Stimulated activated effector memory CD8-positive, alpha-beta T cell treated with anti-CD3 and anti-CD28 coated beads, Interleukin-12 subunit alpha, Interleukin-12 subunit beta, amount 100 ng/mL, for 72 hours (primary cell): ENCODE measurements around the gene ADGRV1.

ENCODE experiments used
- ATAC-seq: fragments of 150-1000 bp; cut with Tn5 transposase; 2 replicates; pipeline ENCODE4 v1.10.0; 2021
- DNase-seq, 2 donors: peaks; one replicate each; pipeline ENCODE4 v3.0.0; 2021 to 2022; ENCODE audit warnings: low spot score in 2 of 2
- H3K27ac Mint-ChIP-seq: one replicate; pipeline ENCODE4 v1.8.0; 2022; ENCODE audit warnings: mild to moderate bottlenecking, mixed read lengths
- H3K36me3 Mint-ChIP-seq: one replicate; pipeline ENCODE4 v1.8.0; 2022; ENCODE audit warnings: mild to moderate bottlenecking, mixed read lengths
- H3K4me1 Mint-ChIP-seq: one replicate; pipeline ENCODE4 v1.8.0; 2022; ENCODE audit warnings: mixed read lengths
- H3K4me3 Mint-ChIP-seq: one replicate; pipeline ENCODE4 v1.8.0; 2022; ENCODE audit warnings: mild to moderate bottlenecking, mixed read lengths
- H3K9me3 Mint-ChIP-seq: one replicate; pipeline ENCODE4 v1.8.0; 2022; ENCODE audit warnings: mixed read lengths

The ADGRV1 gene

DNA sequence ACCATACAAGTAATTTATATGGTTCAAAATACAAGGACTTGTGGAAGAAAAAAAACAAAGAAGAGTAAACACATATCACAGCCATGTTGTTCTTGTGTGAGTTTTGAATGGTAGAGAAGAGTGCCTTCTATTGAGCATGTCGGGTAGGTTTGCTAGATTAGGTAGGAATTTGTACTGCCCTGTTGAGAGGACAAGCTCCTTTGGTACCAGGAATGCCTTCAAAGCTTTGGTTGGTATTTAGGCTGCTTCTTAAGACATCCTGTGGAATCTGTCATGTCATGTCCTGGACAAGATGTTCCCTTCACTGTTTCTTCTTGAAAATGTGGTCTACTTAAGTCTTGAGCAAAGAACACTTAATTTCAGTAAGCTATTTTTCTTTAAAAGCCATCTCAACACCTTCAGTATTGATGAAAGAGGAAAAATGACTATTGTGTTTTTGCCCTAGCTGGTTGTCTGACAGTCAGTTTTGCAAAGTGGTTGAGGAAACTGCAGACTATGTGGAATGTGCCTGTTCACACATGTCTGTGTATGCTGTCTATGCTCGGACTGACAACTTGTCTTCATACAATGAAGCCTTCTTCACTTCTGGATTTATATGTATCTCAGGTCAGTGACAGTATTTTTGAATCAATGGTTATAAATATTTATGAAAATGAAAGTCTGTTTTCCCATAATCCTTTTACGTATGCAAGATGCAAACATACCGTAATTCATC lies 296.9 kb downstream of the ADGRV1 start:
- Mint-ChIP-seq H3K27ac (no peak overlapping the region), H3K36me3 (no peaks in the 10 kb centered on the region), H3K9me3 (no peaks in the 10 kb centered on the region), H3K4me1 (no peaks in the 10 kb centered on the region), H3K4me3 (no peak overlapping the region)
- ATAC-seq: no peak
- DNase-seq: no peak

DNA sequence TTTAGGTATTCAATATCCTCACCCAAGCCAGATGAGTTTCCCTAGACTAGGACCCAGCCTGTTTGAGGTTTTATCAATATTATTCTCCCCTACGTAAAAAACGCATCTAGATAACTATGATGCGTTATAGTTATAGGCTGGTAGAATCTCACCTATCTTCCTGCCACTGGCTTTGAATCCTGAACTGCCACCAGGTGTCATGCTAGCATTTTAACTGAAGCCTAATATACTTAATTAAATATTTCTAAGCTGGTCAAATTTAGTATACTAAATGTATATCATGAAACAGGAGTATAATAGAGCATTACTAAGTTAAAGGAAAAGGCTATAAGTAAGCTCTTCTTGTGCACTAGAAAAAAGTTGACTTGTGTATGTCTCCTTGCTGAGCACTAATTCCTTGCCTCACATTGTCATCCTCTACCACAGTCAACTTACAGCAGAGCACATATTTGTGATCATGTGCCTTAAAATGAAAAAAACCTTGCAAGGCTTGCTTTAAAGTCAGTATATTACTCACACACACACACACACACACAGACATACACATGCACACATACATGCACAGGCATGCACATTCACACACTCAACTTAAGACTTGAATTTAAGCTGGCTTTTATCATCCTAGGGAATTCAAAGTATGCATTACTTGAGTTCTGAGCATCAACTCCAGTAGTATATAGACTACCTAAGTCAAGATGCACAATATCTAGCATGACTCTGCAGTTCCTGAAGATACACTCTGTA lies 303.4 kb downstream of the ADGRV1 start:
- no peaks in the 10 kb centered on the region for H3K36me3 Mint-ChIP-seq
- no peak overlapping the region for H3K27ac Mint-ChIP-seq
- no peak overlapping the region for H3K4me3 Mint-ChIP-seq
- no peaks in the 10 kb centered on the region for H3K9me3 Mint-ChIP-seq
- DNase-seq (no peak), ATAC-seq (no peak)
- H3K4me1 Mint-ChIP-seq: no peaks in the 10 kb centered on the region

DNA sequence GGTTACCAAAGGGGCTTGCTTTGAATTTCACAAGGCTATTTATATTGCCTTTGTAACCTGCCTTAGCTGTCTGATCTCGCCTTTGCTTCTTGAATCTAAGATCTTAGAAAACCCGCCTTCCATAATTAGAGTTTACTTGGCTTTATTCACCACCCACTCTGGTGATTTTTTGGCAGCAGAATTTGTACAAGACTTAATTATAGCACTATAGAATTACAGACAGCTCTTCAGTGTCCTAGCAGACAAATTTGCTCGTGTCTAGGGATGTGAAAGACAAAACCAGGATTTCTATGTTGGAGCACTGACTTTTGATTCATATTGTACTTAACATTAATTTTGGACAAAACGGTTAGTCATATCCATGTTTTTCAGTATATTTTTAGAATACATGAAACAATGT lies 306.6 kb downstream of the ADGRV1 start:
- Mint-ChIP-seq H3K36me3 (no peaks in the 10 kb centered on the region), H3K4me3 (no peak overlapping the region), H3K9me3 (no peaks in the 10 kb centered on the region), H3K27ac (no peak overlapping the region), H3K4me1 (no peaks in the 10 kb centered on the region)
- no peak for ATAC-seq
- DNase-seq: no peak

DNA sequence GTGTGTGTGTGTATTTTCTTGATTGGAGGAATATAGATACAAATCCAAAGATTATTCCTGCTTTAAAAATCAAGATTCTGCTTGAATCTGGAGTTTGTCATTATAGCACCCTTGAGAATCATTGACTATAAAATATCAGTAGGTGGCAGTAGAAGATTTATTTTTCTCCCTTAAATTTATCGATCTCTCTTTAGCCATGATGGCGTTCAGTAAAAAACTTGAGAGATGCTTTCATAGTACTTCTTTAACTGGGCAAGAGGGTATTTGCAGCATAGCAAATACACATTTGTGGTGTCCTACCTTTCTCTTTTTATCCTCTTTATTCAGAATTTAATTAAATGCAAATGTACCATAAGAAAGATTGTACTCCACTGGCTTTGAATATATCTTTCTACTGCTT lies 307.7 kb downstream of the ADGRV1 start:
- H3K9me3 Mint-ChIP-seq: no peaks in the 10 kb centered on the region

DNA sequence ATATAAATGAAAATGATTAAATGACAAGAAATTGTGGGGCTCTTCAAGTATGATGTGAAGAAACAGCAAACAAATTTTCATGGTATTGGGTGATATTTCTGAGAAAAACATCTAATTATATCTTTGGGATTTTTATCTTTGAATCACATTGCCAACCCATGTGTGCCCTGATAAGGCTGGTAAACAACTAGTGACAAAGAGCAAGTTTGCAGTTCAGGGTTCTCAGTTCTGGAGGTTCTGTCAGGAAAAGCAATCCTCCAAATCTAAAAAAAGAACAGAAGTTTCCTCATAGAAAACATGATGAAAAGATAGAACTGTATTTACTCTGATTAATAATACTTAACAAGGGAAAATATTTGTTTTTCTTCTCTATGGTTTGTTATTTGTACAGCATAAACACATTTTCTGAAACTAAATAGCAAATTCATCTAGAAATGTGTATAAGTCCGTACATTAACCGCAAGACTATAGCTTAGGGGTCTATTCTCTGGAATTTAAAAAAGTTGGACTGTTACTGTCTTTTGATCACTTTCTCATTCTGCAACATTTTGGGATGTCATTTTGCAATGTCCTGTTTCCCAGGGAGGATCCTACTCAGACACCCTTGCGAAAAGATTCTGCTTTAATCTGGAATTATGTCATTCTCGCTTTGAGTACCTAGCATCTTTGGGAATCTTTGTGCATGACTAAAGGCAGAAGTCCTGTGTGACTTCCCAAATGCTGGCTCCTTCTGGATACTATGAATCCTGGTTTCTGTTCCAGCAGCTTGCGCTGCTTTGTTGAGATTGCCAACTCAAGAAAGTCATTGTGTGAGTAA lies 308.5 kb downstream of the ADGRV1 start:
- ATAC-seq (no peak), DNase-seq (no peak)
- Mint-ChIP-seq H3K4me3 (no peak overlapping the region), H3K27ac (no peak overlapping the region), H3K36me3 (no peaks in the 10 kb centered on the region), H3K9me3 (no peaks in the 10 kb centered on the region), H3K4me1 (no peaks in the 10 kb centered on the region)

More for the DNA sequence above, 307.7 kb downstream of the ADGRV1 start:
- Mint-ChIP-seq H3K36me3 (no peaks in the 10 kb centered on the region), H3K4me3 (no peak overlapping the region), H3K4me1 (no peaks in the 10 kb centered on the region), H3K27ac (no peak overlapping the region)
- DNase-seq (no peak), ATAC-seq (peak; percentile 42)

DNA sequence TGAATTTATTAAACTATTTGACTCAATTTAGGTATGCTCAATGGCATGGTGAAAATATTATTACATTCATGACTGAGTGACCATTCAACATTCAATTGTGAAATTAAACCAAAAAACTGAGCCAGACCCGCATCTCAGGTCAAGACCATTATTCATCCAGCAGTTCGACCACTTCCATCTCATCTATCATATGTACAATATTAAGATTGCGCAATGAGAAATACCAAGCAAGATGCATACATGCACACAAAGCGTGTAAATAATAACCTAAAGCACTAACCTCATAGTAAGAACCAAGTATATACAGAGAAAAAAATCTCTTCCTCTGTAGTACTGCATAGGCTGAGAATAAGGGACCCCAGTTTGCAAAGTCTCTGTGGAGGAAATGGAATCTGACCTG lies 310.2 kb downstream of the ADGRV1 start:
- DNase-seq (no peak), ATAC-seq (no peak)
- Mint-ChIP-seq H3K4me3 (no peak overlapping the region), H3K4me1 (peaks cover 2% of the 10 kb centered on the region), H3K36me3 (no peaks in the 10 kb centered on the region), H3K9me3 (no peaks in the 10 kb centered on the region), H3K27ac (no peak overlapping the region)

DNA sequence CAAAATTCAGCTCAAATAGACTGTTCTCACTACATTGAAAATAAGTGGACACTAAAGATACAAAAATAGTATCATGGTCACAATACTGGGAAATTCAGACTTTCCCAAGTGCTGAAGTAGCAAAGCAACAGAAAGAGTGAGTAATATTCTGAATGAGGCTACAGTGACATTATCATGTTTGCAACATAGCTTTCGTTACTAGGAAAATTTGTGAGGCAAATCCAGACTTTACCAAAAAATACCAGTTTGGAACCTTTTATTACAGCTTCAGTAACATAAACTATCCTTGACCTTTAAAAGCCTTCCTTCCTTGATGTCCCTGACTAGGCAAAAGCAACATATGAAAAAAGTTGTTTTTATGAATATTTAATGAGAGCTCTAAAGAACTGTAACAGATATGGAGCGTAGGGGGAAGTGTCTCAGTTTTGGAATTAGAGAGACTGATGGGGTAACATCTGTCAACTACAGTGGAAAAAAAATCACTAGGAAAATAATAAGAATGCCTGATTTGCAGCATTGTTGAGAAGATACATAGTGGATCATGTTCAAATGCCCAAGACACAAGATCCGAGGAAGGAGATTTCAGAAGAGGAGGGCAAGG lies 312.9 kb downstream of the ADGRV1 start:
- Mint-ChIP-seq H3K9me3 (no peaks in the 10 kb centered on the region), H3K4me3 (no peak overlapping the region), H3K27ac (no peak overlapping the region), H3K4me1 (peaks cover 7% of the 10 kb centered on the region), H3K36me3 (no peaks in the 10 kb centered on the region)
- DNase-seq: no peak
- ATAC-seq: no peak

DNA sequence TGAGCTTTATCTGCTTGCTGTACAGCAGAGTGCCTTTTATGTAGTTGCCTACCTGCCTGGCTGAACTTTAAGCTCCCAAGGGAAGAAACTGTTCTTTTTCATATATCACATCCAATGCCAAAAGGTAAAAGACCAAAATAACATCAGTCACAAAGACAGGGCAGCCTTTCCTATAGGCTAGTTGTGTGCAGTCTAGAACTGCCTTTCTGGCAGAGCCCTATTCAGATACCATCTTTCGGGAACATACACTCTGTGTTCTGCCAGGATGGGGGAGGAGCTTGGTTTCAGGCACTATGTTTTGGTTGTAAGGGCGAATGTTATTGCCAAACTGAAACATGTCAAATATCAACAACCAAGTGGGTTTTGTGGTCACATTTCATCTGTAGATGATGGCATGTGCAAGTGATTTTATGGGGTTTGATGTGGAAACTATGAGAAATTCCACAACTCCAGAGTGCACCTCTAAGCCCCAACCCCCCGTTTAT lies 314.5 kb downstream of the ADGRV1 start:
- ATAC-seq (peak; percentile 59), DNase-seq (no peak)
- Mint-ChIP-seq H3K27ac (no peak overlapping the region), H3K4me3 (no peak overlapping the region), H3K9me3 (no peaks in the 10 kb centered on the region), H3K36me3 (no peaks in the 10 kb centered on the region), H3K4me1 (peaks cover 7% of the 10 kb centered on the region)

DNA sequence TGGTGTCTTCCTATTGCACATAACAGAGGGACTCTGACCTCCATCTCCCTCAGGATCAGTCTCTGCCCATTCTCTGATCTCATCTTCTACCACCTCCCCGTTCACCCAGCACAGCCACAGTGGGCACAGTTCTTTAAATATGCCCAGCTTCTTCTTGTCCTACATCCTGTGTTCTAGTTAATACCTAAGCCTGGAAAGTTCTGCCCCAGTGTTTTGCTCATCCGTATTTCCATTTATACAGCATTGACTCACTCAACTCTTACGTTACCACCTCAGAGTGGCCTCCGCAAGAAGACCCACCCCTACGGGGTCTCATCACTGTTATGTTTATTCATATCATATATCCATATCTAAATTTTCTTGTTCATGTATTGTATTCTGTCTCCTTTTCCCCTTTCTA lies 315.5 kb downstream of the ADGRV1 start:
- H3K27ac Mint-ChIP-seq: no peak overlapping the region
- no peak overlapping the region for H3K4me3 Mint-ChIP-seq
- H3K9me3 Mint-ChIP-seq: no peaks in the 10 kb centered on the region
- H3K36me3 Mint-ChIP-seq: no peaks in the 10 kb centered on the region
- no peak for DNase-seq
- no peak for ATAC-seq
- H3K4me1 Mint-ChIP-seq: peaks cover 7% of the 10 kb centered on the region

DNA sequence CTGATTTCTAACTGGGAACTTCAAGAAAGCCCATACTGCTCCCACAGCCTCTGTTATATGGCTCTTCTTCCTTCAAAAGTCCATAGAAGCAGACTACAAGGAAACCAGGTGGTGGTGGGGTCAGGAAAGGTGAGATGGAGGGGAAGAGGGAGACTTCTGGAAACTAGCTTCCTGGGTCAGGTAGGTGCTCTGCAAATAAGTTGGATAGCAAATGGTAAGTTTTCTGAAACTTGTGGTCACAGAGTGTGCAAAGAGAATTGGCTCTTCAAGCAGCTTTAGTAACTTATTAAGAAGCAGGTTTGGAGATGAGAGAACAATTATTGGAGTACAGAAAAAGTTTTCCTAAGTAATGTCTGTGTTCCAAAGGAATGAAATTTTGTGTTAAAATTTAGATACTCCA lies 316.9 kb downstream of the ADGRV1 start:
- ATAC-seq (no peak), DNase-seq (no peak)
- Mint-ChIP-seq H3K36me3 (no peaks in the 10 kb centered on the region), H3K4me1 (peaks cover 7% of the 10 kb centered on the region), H3K9me3 (no peaks in the 10 kb centered on the region), H3K4me3 (no peak overlapping the region), H3K27ac (no peak overlapping the region)

DNA sequence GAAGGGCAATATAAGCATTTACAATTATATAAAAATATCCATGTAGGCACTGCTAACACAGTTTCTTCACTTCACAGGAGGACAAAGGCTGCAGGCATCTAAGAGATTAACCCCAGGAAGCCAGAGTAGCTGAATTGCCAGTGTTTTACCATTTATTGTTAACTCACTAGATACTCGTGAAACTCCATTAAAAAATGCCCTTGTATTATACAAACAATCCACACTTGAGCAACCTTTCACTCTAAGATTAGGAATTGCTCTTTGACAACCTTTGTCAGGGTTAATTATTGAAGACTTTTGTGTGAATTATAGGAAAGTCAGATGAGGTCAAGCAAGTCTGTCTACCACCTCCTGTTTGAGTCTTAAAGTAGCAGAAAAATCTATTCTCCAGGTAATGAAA lies 317.8 kb downstream of the ADGRV1 start:
- DNase-seq (no peak), ATAC-seq (no peak)
- H3K36me3 Mint-ChIP-seq: no peaks in the 10 kb centered on the region
- no peak overlapping the region for H3K4me3 Mint-ChIP-seq
- H3K27ac Mint-ChIP-seq: no peak overlapping the region
- H3K9me3 Mint-ChIP-seq: no peaks in the 10 kb centered on the region
- H3K4me1 Mint-ChIP-seq: peaks cover 7% of the 10 kb centered on the region

DNA sequence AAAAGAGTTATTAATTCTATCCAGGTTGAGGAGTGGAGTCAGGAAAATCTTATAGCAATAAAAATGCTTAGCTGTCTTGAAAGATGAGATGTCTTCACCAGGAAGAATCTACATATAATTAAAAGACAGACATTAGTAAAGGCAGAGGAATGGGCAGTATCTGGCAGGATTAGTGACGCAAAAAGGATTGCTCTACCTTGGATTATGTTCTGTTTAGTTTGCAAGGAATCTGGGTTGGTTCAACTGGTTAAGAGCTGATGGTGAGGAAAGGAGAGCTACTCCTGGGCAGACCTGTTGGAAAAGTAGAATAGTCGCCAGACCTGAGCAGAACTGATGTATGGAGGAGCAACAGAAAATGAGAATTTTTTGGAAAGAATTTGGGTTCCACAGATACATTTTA lies 318.5 kb downstream of the ADGRV1 start:
- Mint-ChIP-seq H3K4me1 (peaks cover 7% of the 10 kb centered on the region), H3K9me3 (no peaks in the 10 kb centered on the region), H3K27ac (no peak overlapping the region), H3K36me3 (no peaks in the 10 kb centered on the region), H3K4me3 (no peak overlapping the region)
- ATAC-seq (no peak), DNase-seq (no peak)

DNA sequence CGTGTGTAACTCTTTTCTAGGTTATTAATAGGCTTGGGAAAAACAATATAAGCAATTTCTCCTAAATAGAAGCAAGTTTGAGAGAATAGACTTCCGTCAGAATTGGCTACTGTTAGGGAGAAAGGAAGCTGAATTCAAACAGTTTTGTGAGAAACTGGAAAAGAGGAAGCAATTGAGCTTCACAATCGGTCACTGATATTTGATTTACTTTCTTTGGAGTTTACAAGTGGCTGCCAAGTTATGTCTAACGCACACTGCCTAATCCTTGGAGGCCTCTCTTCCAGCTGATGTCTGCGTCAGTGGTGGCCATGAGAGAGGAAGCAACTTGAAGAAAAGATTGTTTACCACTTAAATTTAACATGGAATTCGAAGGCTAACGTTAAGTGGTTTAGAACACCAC lies 319.5 kb downstream of the ADGRV1 start:
- DNase-seq: no peak
- ATAC-seq: no peak
- no peak overlapping the region for H3K4me3 Mint-ChIP-seq
- no peak overlapping the region for H3K27ac Mint-ChIP-seq
- no peaks in the 10 kb centered on the region for H3K36me3 Mint-ChIP-seq
- H3K9me3 Mint-ChIP-seq: no peaks in the 10 kb centered on the region
- H3K4me1 Mint-ChIP-seq: peaks cover 7% of the 10 kb centered on the region

DNA sequence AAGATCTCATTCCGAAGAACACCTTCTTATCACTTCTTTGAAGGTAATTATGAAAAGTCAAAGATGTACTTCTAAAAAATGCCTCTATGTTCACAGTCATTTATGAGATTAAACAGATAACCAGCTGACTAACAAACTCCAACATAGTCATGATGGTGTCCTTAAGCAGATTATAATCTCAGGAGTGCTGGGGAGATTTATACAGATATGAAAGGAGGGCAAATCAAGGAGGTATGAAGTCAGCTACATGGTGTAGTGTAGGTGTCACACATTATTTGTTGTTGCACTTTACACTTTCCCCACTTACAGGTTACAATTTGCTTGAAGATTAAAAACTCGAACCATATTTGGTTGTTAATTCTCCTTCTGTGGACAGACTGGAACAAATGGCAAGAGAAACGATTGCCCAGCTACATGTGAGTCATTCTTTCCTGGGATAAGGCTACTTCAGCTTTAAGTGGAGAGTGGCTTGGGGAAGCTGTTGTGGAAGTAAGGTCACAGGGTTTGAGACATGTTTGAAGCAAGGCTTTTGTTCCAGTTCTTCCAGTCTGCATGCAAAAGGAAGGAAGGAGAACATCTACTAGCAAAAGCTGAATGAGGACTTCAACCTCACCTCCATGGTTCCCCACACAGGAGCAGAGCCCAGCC lies 320.1 kb downstream of the ADGRV1 start:
- Mint-ChIP-seq H3K9me3 (no peaks in the 10 kb centered on the region), H3K4me1 (peaks cover 6% of the 10 kb centered on the region), H3K36me3 (no peaks in the 10 kb centered on the region), H3K27ac (no peak overlapping the region), H3K4me3 (no peak overlapping the region)
- no peak for DNase-seq
- peak; percentile 43 for ATAC-seq

DNA sequence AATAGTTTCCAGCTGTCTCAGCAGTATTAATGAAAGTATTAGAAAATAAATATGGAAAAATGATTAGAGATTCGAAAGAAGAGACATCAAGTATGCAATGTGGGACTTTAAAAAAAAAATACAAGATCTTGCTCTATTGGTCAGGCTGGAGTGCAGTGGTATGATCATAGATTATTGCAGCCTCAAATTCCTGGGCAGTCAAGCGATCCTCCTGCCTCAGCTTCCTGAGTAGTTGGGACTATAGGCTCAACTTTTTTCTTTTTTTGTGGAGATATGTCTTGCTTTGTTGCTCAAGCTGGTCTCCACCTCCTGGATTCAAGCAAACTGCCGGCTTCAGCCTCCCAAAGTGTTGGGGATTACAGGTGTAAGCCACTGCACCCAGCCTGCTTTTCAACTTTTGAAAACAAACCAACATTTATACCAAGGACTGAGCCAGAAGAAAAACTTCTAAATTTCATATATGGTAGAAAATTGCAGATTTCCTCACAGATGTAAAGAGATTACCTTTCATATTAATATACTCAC lies 323.1 kb downstream of the ADGRV1 start:
- no peaks in the 10 kb centered on the region for H3K9me3 Mint-ChIP-seq
- no peaks in the 10 kb centered on the region for H3K4me1 Mint-ChIP-seq
- no peak overlapping the region for H3K4me3 Mint-ChIP-seq
- ATAC-seq (no peak), DNase-seq (no peak)
- no peaks in the 10 kb centered on the region for H3K36me3 Mint-ChIP-seq
- no peak overlapping the region for H3K27ac Mint-ChIP-seq
